ENCODE measurements around the gene UBE3A. TPM values are rescaled to one million over a fixed set of nuclear protein-coding genes. Genes with fewer than 3 reads are reported as not detected.
"Not testable (repeated sequence)": the region's sequence is repeated elsewhere in the genome, so short reads cannot be mapped to it uniquely, and the experiment has no call there.

The UBE3A gene
- 246 TPM for total RNA-seq

DNA sequence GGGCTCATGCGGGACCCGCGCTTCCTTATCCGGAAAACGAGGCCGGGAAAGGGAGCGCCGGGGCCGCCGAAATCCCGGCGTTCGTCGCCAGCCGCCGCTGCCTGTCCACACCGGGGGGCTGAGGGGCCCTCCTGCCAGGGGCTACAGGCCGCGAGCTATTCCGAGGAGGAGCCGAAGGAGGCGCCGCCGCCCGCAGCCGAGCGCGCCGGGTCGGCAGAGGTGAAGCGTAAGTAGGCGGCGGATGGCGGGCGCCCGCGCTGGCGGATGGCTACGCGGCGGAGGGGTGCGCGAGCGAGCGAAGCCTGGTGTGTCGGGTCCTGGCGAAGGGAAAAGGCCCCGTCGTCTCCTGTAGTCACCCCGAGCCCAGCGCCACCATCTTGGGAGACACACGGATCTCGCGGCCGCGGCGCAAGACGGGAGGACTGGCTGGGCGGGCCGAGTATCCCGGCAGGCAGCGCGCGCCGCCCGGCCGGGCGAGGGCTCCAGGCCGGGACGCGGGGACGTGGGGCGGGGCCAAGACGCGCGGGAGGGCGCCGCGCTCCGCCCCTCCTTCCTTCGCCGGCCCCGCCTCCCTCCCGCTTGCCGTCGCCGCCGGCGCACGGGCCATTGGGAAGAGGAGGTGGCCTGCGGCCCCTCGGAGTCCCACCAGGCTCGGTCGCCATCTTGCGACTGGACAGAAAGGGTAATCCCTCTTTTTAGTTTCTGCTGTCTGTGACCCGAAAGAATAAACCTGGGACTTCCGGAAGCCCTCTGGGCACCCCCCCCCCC is at the start of gene UBE3A:
UBE3A (minus strand) TSS at position 424 of the 768 bp plus-strand sequence. CDS start 29,917 bp downstream, outside the sequence.
- peak; percentile 98 for DNase-seq

DNA sequence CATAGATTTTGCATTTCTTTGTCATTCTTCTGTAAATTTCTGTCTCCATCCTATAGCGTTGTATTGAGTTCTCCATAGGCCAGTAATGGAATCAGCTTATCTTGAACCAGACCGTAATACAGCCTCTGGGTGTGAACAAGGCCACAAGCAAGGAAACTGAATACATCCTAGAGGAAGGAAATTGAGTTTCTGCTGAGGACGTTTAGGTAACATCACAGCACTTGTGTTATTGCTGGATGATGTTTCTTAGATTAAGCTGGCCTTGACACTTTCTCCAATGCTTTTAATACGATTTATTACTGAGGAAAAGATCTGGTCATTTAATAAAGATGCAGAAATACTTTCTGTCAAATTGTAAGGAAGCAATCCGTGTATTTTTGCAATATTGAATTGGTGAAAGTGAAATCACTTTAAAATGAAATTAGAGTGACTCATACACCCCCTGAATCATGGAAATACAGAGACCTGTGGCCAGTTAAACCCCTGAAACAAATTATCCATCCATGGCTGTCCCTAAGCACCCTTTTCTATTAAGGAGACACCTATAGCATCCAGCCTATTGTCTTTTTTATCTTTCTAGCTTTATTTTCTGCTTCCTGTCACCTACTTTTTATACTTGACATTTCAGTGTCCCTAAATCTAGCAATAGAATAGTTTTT is 48.5 kb upstream of the UBE3A start:
- no peak for DNase-seq

DNA sequence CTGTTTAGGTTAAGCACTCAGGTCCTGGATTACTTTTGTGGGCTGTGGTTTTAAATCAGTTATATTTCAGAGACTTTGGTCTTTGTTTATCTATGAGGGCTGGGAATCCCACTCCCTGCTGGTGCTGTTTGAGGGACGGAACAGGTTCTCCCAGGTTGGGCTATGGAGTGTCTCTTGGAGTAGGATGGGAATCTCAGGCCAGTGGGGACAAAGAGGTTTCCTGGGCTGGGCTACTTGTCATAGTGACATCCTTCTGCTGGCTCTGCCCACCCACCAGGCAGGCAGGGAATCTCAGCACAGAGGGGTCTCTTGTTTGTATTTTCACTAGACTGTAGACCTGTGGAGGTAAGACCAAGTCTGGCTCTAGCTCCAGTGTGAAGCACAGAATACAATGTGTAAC is 47.2 kb upstream of the UBE3A start:
- DNase-seq, result no peak

DNA sequence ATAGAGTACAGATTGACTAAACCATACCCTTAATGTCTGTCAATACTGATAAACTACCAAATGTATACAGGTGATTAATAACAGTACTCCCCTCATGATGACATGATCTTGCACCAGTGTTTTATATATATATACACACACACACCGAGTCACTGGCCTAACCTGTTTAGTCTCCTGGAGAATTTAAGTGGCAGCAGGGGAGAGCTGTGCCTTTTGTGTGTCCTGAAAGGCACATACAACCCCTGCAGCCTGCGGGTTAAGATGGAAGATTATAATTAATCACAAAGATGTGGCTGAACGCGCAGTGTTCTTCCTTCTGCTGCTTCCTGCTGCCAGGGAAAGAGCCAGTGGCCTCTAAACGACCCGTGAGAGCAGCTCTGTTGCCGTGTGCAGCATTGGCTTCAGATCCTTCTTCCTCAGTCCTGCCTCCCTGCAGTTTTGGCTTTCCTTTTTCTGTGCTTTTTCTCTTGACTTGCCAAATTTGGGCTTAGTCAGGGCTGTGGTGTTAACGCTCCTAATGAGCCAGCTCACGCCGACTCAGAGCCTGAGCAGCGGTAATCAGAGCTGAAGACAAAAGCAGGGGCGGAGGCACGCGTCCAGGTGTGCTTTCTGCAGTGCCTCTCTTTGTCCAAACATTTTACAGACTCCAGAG is 42.5 kb upstream of the UBE3A start:
- DNase-seq, result peak; percentile 73

DNA sequence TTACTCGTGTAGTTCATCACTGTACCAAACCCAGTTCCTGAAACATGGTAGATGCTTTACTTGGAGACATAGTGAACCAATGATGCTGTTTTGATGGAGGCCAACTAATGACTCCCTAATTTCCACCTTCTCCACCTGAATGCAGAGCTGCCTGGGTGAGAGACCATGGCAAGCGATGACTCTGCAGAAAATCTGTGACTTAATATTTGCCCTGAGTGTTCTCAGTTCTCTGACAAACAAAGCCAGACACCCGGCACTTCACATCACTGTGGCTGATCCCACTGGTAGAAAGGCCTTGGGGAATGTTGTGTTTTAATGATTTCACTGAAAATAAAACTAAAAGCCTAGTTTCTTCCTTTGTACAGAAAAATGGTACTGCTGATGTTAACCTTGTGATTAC is 39.5 kb upstream of the UBE3A start:
- DNase-seq, result no peak

DNA sequence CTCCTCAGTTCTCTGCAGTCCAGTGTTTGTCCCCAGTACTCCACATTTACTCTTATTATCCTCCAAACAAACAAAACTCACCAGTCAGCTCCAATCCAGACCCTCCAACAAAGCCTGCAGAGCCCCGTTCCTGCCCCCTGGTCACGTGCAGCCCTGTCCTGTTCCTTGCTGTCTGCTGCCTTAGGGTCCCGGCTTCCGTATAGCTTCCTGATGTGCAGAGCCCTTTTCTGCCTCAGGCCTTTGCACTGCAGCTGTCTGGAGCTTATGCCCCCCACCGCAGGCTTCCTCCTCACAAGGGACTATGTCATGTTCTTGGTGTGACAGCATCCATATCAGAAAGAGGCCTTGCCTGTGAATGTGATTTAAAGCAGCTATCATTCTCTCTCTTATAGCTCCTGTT is 39.0 kb upstream of the UBE3A start:
- no peak for DNase-seq

DNA sequence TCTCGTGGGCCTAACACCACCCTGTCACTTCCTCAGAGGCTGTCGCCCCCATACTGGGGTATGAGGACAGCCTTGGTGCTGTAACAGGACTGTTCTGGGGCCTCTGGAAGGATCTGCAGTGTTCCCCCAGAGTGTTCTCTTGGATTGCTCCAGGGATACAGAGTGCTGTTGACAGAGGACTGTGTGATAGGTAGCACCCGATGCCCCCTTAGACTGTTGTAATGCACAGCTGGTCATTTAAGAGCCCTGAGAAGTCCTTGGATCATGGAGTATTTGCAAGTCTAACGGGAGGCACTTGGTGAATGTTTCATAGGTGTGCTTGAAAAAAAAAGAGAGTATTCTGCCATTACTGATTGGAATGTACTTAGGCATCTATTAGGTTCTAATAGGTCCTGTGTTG is 35.4 kb upstream of the UBE3A start:
- no peak for DNase-seq

DNA sequence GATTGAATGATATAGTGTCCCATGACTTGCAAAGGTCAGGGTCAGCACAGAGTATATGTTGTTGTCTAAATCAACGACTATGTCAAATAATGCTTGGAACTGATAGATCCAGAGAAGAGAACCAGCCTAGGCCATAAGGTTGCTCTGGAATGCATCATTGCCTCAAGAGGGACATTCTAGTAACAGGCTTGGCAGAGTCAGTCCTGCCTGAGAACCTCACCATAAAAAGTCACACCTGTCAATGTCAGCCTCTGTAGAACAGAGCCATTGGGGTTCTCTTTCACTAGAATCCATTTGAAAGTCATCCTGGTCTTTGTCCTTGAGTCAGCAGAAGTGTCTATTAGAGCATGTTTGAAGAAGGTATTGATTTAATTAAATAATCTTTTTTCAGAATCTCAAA is 31.4 kb upstream of the UBE3A start:
- DNase-seq, result no peak

DNA sequence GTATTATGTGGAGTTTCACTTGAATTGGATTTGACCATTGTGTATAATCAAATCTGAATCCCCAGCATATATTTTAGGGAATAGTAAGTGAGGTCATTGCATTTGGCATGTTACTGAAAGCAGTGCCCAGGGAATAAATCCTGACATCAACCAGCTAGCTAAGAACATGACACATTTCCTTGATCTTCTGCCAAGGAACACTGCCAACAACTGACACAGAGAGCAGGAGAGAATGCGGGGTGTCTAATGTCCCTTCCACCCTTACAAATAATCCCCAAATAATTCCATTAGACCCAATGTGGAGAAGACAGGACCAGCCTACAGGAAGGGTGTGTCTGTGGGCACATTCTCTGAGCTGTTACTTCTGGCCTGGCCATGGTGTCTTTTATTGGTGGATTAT is 30.6 kb upstream of the UBE3A start:
- DNase-seq, result peak; percentile 91

DNA sequence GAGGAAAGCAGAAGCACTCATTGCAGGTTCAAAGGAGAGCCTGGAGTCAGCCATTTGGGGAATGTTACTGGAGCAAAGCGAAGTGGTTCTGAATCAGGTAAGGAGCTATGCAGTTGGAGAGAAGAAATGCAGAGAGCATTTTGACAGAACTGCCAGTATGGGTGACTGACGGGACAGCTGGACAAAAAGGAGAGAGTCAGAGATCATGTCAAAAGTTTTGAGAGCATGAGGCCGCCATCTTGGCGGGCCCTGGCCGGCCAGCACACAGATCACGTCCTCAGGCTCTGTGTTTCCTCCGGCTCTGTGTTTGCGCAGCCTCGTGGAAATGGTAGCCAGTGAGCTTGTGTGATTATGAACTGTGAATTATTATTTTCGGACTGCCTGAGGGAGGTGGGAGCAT is 29.8 kb upstream of the UBE3A start:
- no peak for DNase-seq

DNA sequence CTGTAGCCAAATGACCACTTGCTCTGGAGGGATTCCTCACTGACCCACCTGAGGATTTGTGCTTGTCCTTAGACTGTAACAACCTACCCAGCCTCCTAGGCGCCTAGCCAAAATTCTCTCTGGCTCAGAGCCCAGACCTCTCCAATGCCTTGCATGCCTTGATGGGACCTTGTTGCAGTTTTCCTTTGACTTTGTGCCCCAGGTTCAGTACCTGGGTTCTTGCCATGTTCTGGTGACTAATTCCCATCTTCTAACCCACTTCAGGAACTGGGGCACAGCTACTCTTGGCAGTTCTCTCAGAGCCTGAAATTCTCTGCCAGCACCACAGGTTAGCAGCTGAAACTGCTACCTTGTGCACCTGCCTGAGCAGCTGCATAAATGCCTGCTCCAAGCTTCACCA is 27.0 kb upstream of the UBE3A start:
- DNase-seq, result peak; percentile 17

DNA sequence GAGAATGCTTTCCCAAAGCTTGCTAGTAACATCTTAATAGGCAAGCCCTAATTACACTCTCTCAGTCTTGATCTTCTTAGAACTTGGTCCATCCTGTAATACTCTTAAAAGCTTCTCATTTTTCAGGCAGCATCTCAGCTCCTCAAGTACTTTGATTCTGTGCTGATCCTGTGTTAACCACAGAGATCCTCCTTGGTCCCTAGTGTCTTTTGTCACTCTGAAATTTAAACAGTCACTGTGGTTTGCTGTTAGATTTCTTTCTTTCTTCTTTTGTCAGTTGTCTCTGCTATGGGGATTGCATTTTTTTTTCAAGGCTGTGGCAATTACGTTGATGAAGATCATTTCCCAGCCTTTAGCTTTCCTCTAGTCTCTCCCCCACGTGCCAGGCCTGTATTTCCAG is 26.0 kb upstream of the UBE3A start:
- no peak for DNase-seq

DNA sequence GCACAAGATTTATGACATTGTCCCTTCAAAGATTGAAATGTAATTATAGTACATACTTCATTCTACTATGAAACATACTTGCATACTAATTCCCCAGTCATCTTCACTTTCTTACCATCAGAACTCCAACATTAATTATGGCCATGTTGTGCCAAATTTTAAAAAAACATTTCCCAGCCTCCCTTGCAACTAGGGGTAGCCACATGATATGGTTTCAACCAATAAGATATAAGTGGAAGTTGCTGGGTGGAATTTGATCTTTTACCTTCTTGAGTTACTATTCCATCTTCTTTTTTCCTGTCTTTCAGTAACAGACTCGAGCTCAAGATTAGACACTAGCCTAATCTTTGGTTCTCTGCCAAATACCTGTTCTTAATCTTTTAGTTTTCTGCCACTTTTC is 25.6 kb upstream of the UBE3A start:
- DNase-seq, result no peak

DNA sequence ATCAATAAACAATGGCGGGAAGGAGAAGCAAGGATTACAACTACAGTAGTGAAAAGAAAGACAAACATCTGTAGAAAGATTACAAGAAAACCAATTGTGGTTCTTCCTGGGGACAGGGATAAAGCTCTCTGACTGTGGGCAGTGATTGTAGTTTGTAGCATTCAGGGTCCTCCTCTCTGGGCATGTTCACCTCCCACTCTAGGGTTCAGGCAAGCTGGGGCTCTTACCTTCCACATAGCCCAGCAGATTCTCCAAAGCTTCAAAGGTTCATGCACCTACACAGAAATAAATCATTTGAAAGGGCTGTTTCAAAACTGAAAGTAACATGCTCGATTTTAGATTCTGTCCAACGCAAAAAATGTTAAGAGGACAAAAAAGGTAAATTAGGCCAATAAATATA is 17.4 kb upstream of the UBE3A start:
- no peak for DNase-seq

DNA sequence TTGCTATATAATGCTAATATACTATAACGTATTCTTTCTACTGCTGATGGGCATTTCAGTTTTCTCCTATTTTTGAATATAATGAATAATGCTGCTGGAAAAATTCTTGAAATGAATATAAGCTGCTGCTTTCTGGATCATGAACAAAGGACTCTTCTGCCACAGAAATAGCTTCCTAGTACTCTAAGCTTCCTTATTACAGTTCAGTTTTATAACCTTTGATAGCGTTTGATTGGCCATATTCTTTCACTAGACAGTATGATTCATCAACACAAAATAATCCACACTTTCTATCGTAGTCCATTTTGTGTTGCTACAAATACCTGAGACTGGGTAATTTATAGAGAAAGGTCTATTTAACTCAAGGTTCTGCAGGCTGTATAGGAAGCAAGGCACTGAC is 16.4 kb upstream of the UBE3A start:
- DNase-seq, result no peak

DNA sequence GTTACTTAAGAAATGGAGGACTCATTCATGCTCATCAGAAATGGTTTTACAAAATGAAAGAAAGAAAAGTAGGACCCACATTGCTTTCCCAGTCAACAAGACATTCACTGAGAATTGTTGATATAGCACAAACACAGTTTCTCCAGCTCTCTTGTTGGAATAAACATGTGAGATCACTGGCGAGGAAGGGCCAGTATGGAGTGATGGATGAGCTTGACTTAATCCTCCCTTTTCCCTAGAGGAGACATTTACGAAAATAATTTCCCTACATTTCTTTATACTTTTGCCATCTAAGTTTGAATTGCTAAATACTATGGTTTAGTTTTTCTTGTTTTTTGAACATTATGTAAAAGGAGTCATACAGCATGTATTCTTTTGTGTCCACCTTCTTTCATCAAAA is 15.9 kb upstream of the UBE3A start:
- DNase-seq, result no peak

DNA sequence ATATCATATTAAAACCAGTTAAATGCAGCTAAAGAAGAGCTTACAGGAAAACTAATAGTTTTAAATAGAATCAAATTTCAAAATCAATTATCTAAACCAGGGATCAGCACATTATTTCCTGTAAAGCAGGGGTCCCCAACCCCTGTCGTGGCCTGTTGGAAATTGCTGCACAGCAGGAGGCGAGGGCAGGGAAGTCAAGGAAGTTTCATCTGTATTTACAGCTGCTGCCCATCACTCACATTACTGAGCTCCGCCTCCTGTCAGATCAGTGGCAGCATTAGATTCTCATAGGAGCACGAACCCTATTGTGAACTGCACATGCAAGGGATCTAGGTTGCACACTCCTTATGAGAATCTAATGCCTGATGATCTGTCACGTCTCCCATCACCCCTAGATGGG is 14.4 kb upstream of the UBE3A start:
- DNase-seq, result not testable (repeated sequence)

DNA sequence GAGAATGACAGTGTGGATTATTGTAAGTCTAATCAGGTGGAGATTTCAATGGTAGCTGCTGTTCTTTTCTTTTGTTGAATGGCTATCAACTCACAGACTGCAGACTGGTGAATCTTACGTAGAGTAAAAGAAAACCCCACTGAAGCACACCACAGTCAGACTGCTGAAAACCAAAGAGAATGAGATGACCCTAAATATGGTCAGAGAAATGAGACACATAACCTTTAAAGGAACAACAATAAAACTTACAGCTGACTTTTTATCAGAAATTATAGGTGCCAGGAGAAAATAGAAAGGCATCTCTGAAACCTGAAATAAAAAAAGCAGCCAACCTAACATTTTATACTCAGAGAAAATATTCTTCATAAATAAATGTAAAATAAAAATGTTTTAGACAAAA is 12.7 kb upstream of the UBE3A start:
- no peak for DNase-seq

DNA sequence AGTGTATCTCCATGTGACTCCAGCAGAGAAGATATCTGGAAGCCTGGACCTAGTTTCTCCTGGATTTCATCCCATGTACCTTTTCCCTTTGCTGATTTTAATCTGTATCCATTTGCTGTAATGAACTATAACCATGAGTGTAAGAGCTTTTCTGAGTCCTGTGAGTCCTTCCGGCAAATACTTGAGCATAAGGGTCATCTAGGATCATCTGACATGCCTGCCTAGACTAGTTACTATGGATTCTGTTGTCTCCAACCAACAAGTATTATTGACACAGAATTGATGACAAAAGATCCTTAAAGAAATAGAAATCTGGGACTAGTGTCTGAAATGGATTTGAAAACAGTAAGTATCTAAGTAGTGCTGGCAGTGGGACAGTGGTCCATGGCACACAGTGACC is 11.3 kb upstream of the UBE3A start:
- DNase-seq, result no peak

DNA sequence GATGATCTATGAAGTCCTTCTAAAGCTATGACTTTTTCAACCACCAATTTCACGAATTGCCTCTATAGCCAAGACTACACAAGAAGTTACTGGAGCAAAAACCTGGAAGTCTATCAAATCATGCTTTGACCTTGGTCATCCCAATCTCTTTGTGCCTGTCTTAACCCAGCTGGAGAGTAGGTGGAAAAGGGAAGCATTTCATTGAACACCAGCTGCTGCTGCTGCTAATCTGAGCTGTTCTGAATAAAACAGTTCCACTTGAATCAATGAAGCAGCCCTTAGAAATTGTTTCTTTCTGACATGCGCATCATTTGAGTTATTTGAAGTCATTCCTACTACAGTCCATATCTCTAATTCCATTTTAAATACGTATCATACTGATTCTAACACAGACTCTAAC is 7.3 kb upstream of the UBE3A start:
- DNase-seq, result no peak

DNA sequence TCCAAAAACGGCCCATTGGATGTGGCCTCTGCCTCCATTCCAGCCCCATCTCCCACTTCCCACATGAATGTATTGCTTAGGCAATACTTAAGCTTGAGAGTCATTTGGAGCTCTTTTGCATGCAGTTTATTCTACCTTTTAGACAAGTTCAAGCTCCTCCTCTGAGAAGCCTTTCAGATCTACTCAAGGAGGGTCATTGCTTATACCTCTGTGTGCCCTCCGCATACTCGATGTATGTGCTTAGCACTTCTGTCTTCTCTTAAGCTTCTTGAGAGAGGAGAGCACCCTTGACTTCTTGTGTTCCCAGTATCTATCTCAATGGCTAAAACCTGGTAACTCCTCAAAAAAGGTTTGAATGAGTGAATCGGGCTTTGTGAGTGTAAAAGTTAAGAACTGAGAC is 6.6 kb upstream of the UBE3A start:
- DNase-seq, result no peak

DNA sequence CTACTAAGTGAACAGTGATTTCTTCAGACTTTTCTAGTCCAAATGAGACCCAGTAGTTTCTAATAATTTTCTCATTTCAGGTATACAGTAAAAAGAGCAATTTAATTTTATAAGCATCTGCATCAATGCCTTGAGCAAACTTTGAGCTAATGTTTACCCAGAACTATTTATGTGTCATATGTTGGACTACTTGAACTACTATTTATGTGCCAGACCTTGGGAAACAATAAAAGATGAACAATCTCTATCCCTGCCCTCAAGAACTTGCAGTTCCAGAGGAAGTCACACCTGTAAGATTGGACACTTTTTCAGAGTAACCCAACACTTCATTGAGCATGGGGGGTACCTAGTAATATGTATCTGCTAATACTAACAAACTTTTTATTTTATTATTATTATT is 2.3 kb upstream of the UBE3A start:
- DNase-seq, result no peak

DNA sequence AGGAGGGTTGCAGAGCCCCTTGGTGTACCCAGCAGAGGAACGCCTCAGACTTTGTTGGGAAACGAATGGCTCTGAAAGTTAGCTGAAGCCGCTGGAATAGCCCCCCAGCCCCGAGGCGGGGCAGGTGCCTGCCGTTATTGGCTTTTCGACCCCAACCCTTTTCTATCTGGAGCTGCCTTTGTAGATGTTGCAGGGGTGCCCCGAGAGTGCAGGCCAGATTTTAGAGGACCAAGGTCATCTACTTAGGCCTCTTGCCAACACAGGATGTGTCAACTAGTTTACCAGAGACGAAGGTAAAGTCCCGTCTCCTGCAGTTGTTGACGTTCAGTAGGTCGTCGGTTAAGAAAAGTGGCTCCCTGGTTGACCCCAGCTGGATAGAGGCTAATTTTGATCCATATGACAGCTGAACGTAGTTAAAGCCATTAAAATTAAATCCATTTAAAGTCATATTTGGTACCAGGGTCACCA is 579 bp upstream of the UBE3A start:
- no peak for DNase-seq

All from tongue (tissue), 2 donors.